NCI-H2227 (cell line): ENCODE results near the gene CFAP46.
"Not testable (repeated sequence)": the region's sequence is repeated elsewhere in the genome, so short reads cannot be mapped to it uniquely, and the experiment has no call there.

Source experiments
- DNase-seq: peaks from one replicate; lab custom pipeline; 2025; ENCODE audit not compliant: unreplicated experiment; lab: John Stamatoyannopoulos, UW

CFAP46 gene

DNA sequence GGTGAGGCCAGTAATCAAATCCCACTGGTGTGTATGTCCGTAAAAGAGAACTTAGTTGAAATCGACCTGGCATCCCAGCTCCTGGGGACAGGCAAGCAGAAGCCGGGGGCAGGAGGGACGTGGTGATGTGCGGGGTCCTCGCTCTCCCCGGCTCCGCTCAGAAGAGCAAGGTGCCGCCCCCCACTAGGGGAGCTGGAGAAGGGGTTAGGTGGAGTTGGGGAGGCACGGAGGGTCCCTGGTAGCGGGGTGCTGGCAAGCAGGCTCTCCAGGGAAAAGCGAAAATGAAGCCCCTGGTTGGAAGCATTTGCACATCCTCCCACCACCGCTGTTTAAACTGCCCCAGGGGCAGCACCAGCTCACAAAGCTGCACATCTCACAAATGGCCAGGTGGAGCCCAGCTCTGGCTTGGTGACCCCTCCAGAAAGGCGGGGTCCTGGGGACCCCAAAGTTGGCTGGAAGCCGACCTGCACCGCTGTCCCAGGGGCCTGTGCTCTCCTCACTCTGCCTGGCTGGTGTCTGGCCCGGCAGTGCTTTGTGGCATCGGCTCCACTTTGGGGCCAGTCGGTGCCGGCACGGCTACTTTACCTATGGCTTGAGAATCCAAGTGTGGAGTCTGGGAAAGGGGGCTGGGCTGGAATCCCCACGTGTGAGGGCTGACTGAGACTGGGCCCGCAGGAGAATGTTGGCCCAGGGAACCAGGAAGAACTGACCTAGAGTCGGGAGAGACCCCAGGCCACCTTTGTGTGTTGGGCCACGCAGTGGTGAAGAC is 2.9 kb upstream of the CFAP46 start:
- no peak for DNase-seq

DNA sequence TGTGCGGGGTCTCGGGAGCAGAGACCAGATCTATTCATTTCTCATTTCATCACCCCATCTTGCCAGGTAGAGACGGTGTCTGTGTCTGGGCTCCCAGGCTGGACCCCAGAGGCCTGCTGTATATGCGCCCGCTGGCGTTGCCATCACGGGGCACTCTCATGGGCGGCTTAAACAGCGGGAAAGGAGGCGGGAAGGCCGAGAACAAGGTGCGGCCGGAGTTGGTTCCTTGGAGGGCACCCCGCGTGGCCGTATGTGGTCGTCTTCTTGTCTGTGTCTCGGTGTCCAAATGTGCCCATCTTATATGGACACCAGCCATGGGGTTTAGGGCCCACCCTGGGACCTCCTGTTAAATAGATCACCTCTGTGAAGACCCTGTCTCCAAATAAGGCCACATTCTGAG is 2.1 kb upstream of the CFAP46 start:
- no peak for DNase-seq

DNA sequence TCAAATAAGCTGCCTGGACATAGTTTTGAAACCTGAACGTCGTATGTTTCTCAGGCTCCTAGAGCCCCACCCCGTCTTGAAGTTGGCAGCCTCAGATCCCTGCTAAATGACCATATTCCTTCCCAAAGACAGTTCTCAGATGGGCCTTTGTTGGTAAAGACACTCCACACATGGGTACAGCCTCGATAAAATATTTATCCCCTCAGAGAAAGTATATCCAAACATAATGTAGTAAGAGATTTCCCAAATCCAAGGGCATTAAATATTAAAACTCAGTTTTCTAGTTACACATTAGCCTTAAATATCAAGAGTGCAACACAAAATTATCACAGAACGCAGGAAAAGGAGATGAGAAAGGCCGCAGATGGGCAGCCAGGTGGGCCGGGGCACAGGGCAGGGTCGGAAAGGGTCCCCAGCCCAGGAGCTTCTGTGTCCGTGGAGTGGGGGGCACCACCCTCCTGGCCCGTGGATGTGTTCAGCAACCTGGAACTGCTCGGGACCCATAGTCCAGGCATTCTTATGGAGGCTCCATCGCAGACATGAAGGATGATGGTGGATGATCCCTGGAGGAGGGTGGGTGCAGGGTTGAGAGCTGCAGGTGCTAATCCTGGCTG is 1.5 kb upstream of the CFAP46 start:
- no peak for DNase-seq

DNA sequence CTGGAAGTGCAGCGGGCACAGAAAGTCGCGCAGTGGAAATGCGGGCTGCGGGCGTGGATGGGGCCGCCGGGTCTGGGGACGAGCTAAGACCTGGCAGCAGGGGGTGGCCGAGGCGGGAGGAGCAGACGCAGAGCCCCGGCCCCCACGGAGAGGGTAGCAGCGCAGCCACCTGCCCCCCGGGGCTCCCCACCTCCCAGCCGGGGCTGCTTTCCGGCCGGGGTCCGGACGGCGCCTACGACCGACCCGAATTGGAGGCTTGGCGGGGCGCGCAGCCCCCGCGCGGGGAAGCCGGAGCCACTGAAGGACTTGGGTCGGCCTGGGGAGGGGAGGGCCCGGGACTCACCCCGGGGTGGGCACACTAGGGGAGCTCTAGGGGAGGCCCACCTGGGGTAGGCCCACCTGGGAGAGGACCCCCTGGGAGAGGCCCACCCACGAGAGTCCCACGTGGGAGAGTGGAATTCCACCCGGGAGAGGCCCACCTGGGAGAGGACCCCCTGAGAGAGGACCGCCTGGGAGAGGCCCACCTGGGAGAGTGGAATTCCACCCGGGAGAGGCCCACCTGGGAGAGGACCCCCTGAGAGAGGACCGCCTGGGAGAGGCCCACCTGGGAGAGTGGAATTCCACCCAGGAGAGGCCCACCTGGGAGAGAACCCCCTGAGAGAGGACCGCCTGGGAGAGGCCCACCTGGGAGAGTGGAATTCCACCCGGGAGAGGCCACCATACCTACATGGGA is 854 bp upstream of the CFAP46 start:
- no peak for DNase-seq

DNA sequence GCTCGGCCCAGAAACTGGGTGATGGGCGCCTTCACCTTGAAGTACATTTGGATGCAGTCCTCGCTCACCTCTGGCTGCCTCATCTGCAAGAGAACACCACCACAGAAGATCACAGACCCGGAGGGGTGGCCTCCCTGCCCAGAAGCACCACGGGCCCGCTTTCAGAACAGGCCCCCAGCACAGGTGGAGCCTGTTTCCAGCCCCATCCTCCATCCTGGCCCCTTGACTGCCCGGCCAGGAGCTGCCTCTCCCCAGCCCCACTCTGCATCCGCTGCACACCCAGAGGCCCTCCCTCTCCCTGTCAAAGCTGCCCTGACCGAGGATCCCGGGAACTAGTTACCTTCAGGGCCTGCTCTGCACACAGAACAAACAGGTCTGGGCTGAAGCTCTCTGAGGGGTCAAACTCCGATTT is 724 bp downstream of the CFAP46 start:
- DNase-seq = no peak

DNA sequence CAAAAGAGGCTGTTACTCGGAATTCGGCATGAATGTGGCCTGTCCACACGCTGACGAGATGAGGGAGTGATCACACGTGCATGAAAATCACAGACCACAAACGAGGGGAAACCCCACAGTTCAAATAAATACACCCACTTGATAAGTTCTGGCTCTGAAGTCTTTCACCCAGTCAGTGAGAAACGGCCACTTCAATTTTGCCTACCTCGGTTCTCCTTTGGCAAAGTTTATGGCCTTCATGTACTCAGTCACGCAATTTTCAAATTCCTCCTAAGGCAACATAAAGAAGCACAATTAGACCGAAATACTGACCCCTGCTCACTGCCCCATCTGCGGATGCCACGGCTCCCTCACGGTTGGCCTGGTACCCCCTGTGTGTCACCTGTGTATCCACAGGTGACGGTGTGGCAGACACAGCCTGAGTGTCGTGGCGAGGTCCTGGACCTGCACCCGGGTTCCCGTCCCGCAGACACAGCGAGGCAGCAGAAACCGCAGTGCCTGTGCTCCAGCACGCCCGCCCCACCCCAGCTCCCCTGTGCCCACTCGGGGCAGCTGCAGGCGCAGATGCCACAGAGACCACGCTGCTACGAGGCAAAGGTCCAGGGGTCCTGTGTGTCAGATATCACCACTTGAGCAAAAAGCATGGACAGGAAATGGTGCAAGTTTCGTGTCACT is 1.4 kb downstream of the CFAP46 start:
- no peak for DNase-seq

DNA sequence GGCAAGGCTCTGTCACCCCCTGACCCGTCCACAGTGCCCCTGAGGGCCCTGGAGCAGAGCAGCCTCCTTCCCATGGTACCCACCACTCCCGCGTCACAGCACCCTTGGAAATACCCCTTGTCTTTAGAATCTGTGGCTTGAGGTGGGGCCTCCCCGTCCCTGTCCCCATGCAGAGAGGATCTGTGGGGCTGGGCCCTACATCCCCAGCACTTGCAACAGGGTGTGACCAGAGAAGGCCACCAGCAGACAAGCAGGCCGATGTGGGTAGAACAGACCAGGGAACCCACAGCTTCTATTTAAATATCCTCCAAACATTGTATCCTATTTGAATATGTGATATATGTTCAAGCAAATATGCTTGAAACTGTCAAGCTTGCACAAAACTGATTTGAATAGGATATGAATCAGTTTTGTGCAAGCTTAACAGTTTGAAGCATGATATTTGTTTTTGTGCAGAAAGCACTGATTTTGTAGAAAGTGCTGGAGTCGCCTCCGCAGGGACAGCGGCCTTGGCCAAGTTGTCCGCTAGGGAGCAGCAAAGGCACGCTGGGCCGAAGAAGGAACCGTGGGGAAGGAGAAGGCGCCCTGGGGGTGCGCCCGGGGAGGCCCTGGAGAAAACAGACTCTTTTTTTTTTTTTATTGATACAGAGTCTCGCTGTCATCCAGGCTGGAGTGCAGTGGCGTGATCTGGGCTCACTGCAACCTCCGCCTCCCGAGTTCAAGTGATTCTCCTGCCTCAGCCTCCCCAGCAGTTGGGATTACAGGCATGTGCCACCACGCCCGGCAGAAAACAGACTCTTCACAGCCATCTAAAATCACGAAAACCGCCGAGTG is 2.2 kb downstream of the CFAP46 start:
- peak; percentile 37 for DNase-seq

DNA sequence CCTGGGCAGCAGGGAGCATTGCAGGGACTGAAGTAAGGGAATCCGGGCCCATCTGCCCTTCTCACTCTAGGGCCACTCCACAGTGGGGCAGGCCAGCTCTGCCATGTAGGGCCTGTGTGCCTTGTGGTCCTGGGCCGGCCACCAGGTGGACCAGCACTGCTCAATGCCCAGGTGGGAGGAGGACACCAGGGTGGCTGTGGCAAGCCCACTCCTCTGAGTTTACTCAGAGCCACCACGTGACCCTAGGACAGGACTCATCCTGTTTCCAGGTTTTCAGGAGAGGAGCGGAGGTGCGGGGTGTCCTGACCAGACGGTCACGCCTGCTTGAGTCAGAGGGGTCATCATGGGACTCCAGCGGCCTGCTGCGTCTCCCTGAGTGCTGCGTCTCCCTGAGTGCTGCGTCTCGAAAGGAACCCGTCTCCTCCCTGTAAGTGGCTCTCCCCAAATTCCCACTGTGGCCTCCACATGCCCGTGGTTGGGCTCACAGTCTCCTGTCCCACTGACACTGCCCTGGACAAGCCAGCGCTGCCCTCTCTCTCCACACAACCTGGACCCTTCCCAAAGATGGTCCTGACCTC is 2.9 kb downstream of the CFAP46 start:
- no peak for DNase-seq

DNA sequence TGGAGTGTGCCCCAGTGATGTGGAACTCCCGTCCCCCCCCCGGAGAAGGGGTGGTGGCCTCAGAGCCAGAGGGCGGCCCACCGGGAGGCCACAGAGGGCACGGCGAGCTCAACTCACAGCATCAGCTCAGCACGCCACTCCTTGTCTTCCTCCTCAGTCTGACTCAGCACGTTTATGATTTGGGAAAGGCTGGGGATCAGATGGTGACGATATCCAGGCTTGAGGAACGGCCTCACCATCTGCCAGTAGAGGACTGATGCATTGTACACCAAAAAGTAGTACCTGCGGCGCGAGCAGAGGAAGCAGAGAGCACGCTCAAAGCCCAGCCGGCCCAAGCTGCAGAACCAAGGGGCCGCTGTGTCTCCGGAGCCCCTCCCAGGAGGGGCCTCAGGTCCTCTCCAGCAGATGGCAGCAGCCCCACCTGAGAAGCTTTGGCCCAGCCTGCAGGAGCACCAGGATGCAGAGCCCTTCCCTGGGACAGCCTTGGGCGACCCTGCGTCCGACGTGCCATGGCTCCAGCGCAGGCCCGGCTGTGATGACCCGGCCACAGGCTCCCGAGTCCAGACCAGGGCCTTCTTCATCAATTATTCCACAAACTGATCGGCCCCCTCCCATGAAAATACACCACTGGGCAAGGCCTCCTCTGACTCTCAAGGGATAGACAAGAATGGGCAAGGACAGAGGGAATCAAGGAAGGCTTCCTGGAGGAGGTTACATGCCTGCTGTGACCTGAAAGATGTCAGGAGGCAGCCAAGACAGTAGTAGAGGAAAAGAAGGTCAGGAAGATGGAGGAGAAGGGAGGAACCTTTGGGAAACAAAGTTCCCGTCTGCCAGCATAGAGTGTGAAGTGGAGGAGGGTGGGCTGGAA is 3.7 kb downstream of the CFAP46 start:
- DNase-seq = peak; percentile 1

DNA sequence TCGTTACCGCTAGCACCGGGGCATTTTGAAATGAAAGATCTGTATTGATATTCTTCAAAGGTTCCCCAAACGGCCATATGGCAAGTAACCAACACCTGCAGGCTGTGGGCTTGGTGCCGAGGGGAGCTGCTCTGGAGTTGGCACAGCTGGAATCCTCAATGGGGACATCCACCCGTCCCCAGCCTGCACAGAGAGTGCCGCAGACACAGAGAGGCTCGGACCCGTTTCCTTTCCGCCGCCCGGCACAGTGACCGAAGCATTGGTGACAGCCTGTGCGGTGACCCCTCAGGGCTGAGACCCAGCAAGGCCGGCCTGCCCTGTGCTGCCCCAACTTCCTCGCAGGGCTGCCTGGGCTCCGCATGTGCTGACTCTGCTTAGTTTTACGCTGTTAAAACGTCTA is 4.5 kb downstream of the CFAP46 start:
- no peak for DNase-seq

DNA sequence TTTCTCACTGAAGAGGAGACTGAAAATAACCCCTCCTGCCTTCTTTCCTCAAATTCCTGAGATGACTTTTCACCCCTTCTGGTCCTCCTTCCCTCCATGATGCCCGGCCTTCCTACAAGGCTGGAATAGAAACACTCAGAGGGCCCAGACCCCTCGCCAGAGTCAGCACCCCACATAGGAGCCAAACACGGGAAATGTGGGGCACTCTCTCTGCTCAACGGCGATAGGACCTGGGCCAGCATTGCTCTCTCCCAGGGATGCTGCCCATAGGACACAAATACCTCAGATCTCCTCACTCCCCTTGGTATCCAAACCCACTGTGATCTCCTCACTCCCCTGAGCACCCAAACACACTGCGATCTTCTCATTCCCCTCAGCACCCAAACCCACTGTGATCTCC is 7.4 kb downstream of the CFAP46 start:
- no peak for DNase-seq

DNA sequence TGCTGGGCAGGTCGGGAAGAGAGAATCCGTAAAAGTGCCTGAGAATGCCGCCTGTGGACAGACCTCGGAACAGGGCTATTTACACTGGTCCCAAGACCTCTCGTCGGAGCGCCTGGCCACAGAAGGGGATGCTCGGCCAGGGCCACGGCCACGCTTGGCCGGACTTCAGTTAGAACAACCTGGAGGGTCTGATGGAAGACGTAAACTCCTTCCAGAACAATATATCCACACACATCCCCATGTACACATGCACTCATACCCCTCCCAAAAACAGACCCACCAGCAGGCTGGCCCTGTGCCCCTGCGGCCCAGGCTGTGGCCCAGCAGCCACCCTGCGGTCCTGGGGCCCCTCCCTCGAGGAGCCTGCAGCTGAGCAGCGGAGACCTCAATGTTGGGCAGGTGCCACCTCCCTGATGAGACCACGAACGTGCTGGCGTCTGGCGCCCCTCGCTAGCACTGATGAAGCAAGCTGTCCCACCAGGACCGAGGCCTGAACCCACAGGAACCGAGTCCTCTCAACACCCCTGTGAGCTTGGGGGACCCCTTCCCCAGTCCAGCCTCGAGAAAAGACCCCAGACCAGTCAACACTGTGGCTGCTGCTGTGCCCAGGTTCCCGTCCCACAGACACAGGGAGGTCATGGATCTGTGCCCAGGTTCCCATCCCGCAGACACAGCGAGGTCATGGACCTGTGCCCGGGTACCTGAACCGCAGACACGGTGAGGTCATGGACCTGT is 8.9 kb downstream of the CFAP46 start:
- DNase-seq = no peak

DNA sequence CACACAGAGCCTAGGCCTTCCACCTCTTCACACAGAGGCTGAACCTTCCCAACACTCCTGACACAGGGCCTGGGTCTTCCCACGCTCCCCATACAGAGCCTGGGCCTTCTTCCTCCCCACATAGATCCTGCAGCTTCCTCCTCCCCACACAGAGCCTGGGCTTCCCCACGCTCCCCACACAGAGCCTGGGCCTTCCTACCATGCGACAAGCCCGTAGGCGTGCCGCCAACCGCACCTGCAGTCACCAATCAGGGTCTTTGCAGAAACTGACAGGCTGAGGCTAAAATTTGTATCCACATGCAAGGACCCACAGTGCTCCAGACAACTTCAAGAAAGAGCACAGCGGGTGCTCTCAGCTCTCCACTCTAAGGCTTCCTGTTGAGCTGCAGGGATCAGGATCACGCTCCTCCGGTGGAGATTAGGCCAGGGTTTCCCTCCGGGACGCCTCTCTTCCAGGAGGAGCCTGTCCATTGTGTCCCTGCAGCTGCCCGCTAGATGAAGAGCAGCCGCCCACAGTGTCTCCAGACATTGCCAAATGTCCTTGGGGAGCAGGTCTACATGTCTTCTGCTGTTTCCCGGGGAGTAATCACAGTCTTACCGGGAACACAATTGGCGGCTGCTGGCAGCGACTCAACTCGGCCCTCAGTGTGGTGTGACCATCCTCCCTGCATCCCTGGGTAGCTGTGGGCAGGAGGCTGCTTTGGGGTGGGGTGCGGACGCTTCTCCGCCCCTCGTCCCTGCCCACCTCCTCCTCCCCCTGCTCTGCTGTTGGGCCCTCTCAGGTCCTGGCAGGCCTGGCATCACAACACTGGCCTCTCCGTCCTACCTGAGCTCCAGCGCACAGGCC is 9.7 kb downstream of the CFAP46 start:
- no peak for DNase-seq

DNA sequence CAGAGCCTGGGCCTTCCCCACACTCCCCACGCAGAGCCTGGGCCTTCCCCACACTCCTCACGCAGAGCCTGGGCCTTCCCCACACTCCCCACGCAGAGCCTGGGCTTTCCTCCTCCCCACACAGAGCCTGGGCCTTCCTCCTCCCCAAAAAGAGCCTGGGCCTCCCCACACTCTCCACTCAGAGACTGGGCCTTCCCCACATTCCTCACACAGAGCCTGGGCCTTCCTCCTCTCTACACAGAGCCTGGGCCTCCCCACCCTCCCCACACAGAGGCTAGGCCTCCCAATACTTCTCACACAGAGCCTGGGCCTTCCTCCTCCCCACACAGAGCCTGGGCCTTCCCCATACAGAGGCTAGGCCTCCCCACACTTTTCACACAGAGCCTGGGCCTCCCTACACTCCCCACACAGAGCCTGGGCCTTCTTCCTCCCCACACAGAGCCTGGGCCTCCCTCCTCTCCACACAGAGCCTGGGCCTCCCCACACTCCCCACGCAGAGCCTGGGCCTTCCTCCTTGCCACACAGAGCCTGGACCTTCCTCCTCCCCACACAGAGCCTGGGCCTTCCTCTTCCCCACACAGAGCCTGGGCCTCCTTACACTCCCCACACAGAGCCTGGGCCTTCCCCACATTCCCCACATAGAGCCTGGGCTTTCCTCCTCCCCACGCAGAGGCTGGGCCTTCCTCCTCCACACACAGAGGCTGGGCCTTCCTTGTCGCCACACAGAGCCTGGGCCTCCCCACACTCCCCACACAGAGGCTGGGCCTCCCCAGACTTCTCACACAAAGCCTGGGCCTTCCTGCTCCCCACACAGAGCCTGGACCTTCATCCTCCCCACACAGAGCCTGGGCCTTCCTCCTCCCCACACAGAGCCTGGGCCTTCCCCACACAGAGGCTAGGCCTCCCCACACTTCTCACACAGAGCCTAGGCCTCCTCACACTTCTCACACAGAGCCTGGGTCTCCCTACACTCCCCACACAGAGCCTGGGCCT is 10.8 kb downstream of the CFAP46 start:
- DNase-seq = not testable (repeated sequence)

DNA sequence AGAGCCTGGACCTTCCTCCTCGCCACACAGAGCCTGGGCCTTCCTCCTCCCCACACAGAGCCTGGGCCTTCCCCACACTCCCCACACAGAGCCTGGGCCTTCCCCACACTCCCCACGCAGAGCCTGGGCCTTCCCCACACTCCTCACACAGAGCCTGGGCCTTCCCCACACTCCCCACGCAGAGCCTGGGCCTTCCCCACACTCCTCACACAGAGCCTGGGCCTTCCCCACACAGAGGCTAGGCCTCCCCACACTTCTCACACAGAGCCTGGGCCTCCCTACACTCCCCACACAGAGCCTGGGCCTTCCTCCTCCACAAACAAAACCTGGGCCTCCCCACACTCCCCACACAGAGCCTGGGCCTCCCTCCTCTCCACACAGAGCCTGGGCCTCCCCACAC is 11.7 kb downstream of the CFAP46 start:
- not testable (repeated sequence) for DNase-seq

DNA sequence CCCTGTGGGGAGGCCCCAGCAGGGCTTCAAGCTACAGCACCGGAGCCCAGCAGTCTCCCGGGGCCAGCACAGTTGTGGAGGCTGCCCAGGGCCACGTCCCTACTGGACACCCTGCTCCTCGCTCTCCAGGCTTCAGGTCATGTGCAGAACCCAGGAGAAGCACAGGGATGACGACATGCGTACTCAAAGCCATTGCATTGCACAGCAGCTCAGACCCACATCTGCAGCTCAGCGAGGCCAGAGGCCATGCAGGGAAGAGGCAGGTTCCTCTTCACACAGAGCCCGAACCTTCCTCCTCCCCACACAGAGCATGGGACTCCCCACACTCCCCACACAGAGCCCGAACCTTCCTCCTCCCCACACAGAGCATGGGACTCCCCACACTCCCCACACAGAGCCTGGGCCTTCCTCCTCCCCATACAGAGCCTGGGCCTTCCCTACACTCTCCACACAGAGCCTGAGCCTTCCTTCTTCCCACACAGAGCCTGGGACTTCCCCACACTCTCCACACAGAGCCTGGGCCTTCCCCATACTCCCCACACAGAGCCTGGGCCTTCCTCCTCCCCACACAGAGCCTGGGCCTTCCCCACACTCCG is 12.3 kb downstream of the CFAP46 start:
- no peak for DNase-seq
